Measurements from ENCODE around the gene SDSL. TPM values are rescaled to one million over a fixed set of nuclear protein-coding genes. Genes with fewer than 3 reads are reported as not detected.

SDSL gene
- total RNA-seq, 1 donor from 2014 or later, result 3.1 TPM

DNA sequence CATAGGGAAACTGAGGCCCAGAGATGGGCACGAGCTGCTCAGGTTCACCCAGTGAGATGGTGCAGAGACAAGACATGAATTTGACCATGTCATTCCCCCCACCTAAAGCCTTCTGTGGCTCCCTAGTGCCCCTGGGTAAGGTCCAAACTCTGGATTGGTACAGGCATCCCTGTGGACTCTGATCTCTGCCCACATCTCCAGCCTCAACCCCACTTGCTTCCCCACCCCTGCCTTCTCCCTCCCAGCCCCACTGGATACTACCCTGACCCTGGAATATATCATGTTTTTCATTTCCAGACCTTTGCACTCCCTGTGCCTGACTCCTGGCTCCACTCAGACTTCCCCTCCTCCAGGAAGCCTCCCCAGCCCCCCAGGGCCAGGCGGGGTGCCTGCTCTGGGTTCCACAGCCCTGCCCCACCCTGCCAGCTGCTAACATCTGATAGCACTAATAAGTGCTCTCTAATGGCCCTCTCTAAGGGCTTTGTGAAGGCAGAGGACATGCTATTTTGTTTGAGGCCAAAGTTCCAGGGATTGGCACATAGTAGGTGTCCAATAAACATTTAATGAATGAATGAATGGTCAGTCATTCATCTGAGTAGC lies 1.1 kb upstream of the SDSL start:
- Histone ChIP-seq H4K20me1 (ENCODE audit: low read depth) (no peaks in the 10 kb centered on the region), H3K9ac (no peak overlapping the region), H3K4me1 (peaks cover 11% of the 10 kb centered on the region), H3K4me3 (no peak overlapping the region), H3K4me2 (no peak overlapping the region), H3F3A (ENCODE audit: low read depth) (peaks cover 21% of the 10 kb centered on the region), H2AFZ (replicated peaks) (no peak overlapping the region), H3K36me3 (no peaks in the 10 kb centered on the region), H3K79me2 (ENCODE audit: low read depth) (no peaks in the 10 kb centered on the region), H3K9me3 (ENCODE audit: low read depth) (no peaks in the 10 kb centered on the region), H3K27ac (no peak overlapping the region), H3K27me3 (no peaks in the 10 kb centered on the region)
- no peak overlapping the region for H3K27ac Mint-ChIP-seq
- no peak overlapping the region for H3K4me3 Mint-ChIP-seq
- DNase-seq (ENCODE audit: low spot score), result no peak
- no peak for TF ChIP-seq EZH2phosphoT487 (IDR thresholded peaks at IDR 0.05)
- no peak for TF ChIP-seq EZH2 (IDR thresholded peaks at IDR 0.05)
- TF ChIP-seq CTCF (IDR thresholded peaks at IDR 0.05), result no peak
- H3K4me1 Mint-ChIP-seq, result peaks cover 28% of the 10 kb centered on the region
- no peaks in the 10 kb centered on the region for H3K9me3 Mint-ChIP-seq
- no peaks in the 10 kb centered on the region for H3K36me3 Mint-ChIP-seq
- H3K27me3 Mint-ChIP-seq (ENCODE audit: insufficient read depth, low read depth), result peaks cover 7% of the 10 kb centered on the region

GRCh38 chr12:113422886-113423669 lies 898 bp downstream of the SDSL start:
- Mint-ChIP-seq H3K9me3 (no peaks in the 10 kb centered on the region), H3K36me3 (no peaks in the 10 kb centered on the region), H3K4me1 (peaks cover 27% of the 10 kb centered on the region), H3K27me3 (ENCODE audit: insufficient read depth, low read depth) (peaks cover 7% of the 10 kb centered on the region), H3K4me3 (peak overlapping the region; percentile 92), H3K27ac (no peak overlapping the region)
- H2AFZ ChIP-seq (replicated peaks), result no peak overlapping the region
- no peak overlapping the region for H3K27ac ChIP-seq
- peaks cover 12% of the 10 kb centered on the region for H3K4me1 ChIP-seq
- H3K4me3 ChIP-seq, result no peak overlapping the region
- H3K4me2 ChIP-seq, result peak overlapping the region; percentile 42
- no peaks in the 10 kb centered on the region for H3K27me3 ChIP-seq
- no peaks in the 10 kb centered on the region for H4K20me1 ChIP-seq (ENCODE audit: low read depth)
- no peak overlapping the region for H3K9ac ChIP-seq
- no peaks in the 10 kb centered on the region for H3K9me3 ChIP-seq (ENCODE audit: low read depth)
- H3F3A ChIP-seq (ENCODE audit: low read depth), result peaks cover 25% of the 10 kb centered on the region
- H3K79me2 ChIP-seq (ENCODE audit: low read depth), result no peaks in the 10 kb centered on the region
- TF ChIP-seq CTCF (IDR thresholded peaks at IDR 0.05) (no peak), EZH2phosphoT487 (IDR thresholded peaks at IDR 0.05) (no peak), EZH2 (IDR thresholded peaks at IDR 0.05) (no peak)
- H3K36me3 ChIP-seq, result no peaks in the 10 kb centered on the region
- no peak for DNase-seq (ENCODE audit: low spot score)

- Mint-ChIP-seq H3K4me1 (peaks cover 19% of the 10 kb centered on the region), H3K36me3 (no peaks in the 10 kb centered on the region), H3K9me3 (no peaks in the 10 kb centered on the region), H3K4me3 (no peak overlapping the region), H3K27me3 (ENCODE audit: insufficient read depth, low read depth) (peaks cover 3% of the 10 kb centered on the region), H3K27ac (no peak overlapping the region)
- Histone ChIP-seq H3K79me2 (ENCODE audit: low read depth) (no peaks in the 10 kb centered on the region), H3K27me3 (no peaks in the 10 kb centered on the region), H3K9me3 (ENCODE audit: low read depth) (no peaks in the 10 kb centered on the region), H3K9ac (no peak overlapping the region), H3F3A (ENCODE audit: low read depth) (peaks cover 21% of the 10 kb centered on the region), H3K4me1 (peaks cover 12% of the 10 kb centered on the region), H4K20me1 (ENCODE audit: low read depth) (no peaks in the 10 kb centered on the region), H3K4me2 (no peak overlapping the region), H3K4me3 (no peak overlapping the region), H3K36me3 (no peaks in the 10 kb centered on the region), H3K27ac (no peak overlapping the region), H2AFZ (replicated peaks) (no peak overlapping the region)
- no peak for DNase-seq (ENCODE audit: low spot score)
- TF ChIP-seq CTCF (IDR thresholded peaks at IDR 0.05) (no peak), EZH2phosphoT487 (IDR thresholded peaks at IDR 0.05) (no peak), EZH2 (IDR thresholded peaks at IDR 0.05) (no peak)
These were observed 2.3 kb downstream of the SDSL start for GRCh38 chr12:113424456-113424855.

Data from neural progenitor cell (in vitro differentiated cells).